ENCODE measurements around the gene FBXL7.

- TF ChIP-seq CTCF (IDR thresholded peaks at IDR 0.05; ENCODE audit: insufficient read depth, low read length, poor library complexity, severe bottlenecking) (no peak), EZH2phosphoT487 (conservative IDR thresholded peaks at IDR 0.05; ENCODE audit: low read length) (no peak)
Observed at GRCh38 chr5:15679161-15679560, 179.2 kb downstream of the FBXL7 start.
